Measurements from ENCODE around the gene ZNF536. TPM values are rescaled to one million over a fixed set of nuclear protein-coding genes. Genes with fewer than 3 reads are reported as not detected.
"Not testable (repeated sequence)": the region's sequence is repeated elsewhere in the genome, so short reads cannot be mapped to it uniquely, and the experiment has no call there.

Gene ZNF536
- total RNA-seq, 6 experiments from 2014 or later, result not detected

DNA sequence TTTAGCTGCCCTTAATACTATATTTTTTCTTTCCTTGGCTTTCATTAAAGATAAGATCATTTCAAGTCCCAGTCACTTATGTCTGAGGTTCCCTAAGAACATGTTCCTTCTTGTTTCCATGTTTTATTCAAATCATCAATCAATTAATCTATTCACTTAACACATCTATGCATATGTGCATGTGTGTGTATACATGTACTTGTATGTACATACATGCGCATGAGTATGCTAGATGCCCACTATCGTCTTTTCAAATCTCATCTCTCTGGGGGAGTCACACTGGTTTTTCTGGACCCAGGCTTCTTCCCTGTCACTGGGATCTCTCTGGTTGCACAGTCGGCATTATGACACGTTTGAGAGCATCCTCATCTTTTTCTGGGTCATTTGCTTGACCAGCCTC lies 108.9 kb downstream of the ZNF536 start:
- TF ChIP-seq, protein P1, sequence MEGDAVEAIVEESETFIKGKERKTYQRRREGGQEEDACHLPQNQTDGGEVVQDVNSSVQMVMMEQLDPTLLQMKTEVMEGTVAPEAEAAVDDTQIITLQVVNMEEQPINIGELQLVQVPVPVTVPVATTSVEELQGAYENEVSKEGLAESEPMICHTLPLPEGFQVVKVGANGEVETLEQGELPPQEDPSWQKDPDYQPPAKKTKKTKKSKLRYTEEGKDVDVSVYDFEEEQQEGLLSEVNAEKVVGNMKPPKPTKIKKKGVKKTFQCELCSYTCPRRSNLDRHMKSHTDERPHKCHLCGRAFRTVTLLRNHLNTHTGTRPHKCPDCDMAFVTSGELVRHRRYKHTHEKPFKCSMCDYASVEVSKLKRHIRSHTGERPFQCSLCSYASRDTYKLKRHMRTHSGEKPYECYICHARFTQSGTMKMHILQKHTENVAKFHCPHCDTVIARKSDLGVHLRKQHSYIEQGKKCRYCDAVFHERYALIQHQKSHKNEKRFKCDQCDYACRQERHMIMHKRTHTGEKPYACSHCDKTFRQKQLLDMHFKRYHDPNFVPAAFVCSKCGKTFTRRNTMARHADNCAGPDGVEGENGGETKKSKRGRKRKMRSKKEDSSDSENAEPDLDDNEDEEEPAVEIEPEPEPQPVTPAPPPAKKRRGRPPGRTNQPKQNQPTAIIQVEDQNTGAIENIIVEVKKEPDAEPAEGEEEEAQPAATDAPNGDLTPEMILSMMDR (IDR thresholded peaks at IDR 0.05), result no peak
- no peak overlapping the region for H3K27ac Mint-ChIP-seq
- peaks cover 67% of the 10 kb centered on the region for H3K9me3 Mint-ChIP-seq
- no peak overlapping the region for H3K4me3 Mint-ChIP-seq
- no peaks in the 10 kb centered on the region; the same call in none of the 2 replicates for H3K27me3 Mint-ChIP-seq (ENCODE audit: insufficient read depth)
- no peaks in the 10 kb centered on the region for H3K4me1 Mint-ChIP-seq (ENCODE audit: low read depth)
- DNase-seq, result no peak
- H3K36me3 Mint-ChIP-seq (ENCODE audit: low read depth), result peaks cover 7% of the 10 kb centered on the region

DNA sequence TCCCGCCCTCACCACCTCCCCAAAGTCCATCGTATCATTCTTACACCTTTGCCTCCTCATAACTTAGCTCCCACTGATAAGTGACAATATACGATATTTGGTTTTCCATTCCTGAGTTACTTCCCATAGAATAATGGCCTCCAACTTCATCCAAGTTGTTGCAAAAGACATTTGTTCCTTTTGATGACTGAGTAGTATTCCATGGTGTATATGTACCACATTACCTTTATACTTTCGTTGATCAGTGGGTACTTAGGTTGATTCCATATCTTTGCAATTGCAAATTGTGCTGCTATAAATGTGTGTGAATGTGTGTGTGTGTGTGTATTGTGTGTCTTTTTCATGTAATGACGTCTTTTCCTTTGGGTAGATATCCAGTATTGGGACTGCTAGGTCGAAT lies 109.6 kb downstream of the ZNF536 start:
- Mint-ChIP-seq H3K9me3 (peaks cover 69% of the 10 kb centered on the region), H3K4me3 (no peak overlapping the region), H3K4me1 (ENCODE audit: low read depth) (no peaks in the 10 kb centered on the region), H3K27me3 (ENCODE audit: insufficient read depth) (no peaks in the 10 kb centered on the region; the same call in 1 of the 2 replicates), H3K27ac (no peak overlapping the region), H3K36me3 (ENCODE audit: low read depth) (peaks cover 7% of the 10 kb centered on the region)
- no peak for DNase-seq
- TF ChIP-seq, protein P1 (IDR thresholded peaks at IDR 0.05), result no peak

- TF ChIP-seq, protein P1 (IDR thresholded peaks at IDR 0.05), result no peak
- no peaks in the 10 kb centered on the region for H3K4me1 Mint-ChIP-seq (ENCODE audit: low read depth)
- DNase-seq, result no peak
- no peak overlapping the region for H3K27ac Mint-ChIP-seq
- H3K36me3 Mint-ChIP-seq (ENCODE audit: low read depth), result peaks cover 7% of the 10 kb centered on the region
- H3K9me3 Mint-ChIP-seq, result peaks cover 71% of the 10 kb centered on the region
- H3K27me3 Mint-ChIP-seq (ENCODE audit: insufficient read depth), result no peaks in the 10 kb centered on the region; the same call in 1 of the 2 replicates
- H3K4me3 Mint-ChIP-seq, result no peak overlapping the region
Observed at GRCh38 chr19:30482956-30483355, 110.8 kb downstream of the ZNF536 start.

- H3K4me3 Mint-ChIP-seq; H3K27me3 Mint-ChIP-seq (ENCODE audit: insufficient read depth); DNase-seq; H3K36me3 Mint-ChIP-seq (ENCODE audit: low read depth); H3K4me1 Mint-ChIP-seq (ENCODE audit: low read depth); H3K27ac Mint-ChIP-seq: not testable (repeated sequence)
- H3K9me3 Mint-ChIP-seq, result peaks cover 70% of the 10 kb centered on the region
Observed at GRCh38 chr19:30486250-30486649, 114.1 kb downstream of the ZNF536 start.

DNA sequence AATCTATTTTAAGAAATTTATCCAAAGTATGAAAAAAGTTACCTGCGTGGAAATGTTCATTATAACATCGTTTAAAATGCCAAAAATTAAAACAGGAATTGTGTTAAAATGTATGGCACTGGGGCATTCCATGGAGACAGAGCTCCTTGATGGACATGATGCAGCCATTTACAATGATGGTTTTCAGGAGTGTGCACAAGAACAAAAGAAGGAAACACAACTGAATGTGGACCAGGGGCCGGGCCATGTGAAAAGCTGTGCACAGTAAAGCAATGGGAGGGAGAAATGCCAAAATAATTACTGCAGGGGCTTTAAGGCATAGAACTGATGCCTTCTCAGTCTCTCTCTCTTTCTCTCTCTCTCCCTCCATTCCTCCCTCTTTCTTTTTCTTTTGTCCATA lies 115.0 kb downstream of the ZNF536 start:
- Mint-ChIP-seq H3K27me3 (ENCODE audit: insufficient read depth) (no peaks in the 10 kb centered on the region; the same call in none of the 2 replicates), H3K4me3 (no peak overlapping the region)
- TF ChIP-seq, protein P1 (IDR thresholded peaks at IDR 0.05), result no peak

GRCh38 chr19:30488191-30488590 lies 116.0 kb downstream of the ZNF536 start:
- Mint-ChIP-seq H3K4me3 (no peak overlapping the region), H3K27me3 (ENCODE audit: insufficient read depth) (no peaks in the 10 kb centered on the region; the same call in none of the 2 replicates), H3K36me3 (ENCODE audit: low read depth) (peaks cover 2% of the 10 kb centered on the region; the same call in 1 of the 2 replicates), H3K9me3 (peaks cover 67% of the 10 kb centered on the region), H3K4me1 (ENCODE audit: low read depth) (no peaks in the 10 kb centered on the region), H3K27ac (no peak overlapping the region)
- no peak for DNase-seq
- TF ChIP-seq, protein P1 (IDR thresholded peaks at IDR 0.05), result no peak

More for the DNA sequence above, 115.0 kb downstream of the ZNF536 start:
- Mint-ChIP-seq H3K36me3 (ENCODE audit: low read depth) (no peaks in the 10 kb centered on the region), H3K4me1 (ENCODE audit: low read depth) (no peaks in the 10 kb centered on the region), H3K9me3 (peaks cover 69% of the 10 kb centered on the region), H3K27ac (no peak overlapping the region)
- no peak for DNase-seq
